GM18498 (cell line): ENCODE measurements around the gene KBTBD12.
"Not testable (repeated sequence)": the region's sequence is repeated elsewhere in the genome, so short reads cannot be mapped to it uniquely, and the experiment has no call there.

Experiments
- ATAC-seq: cut with Tn5 transposase; IDR thresholded peaks from one replicate; pipeline ENCODE4 v1.9.1; 2021; ENCODE audit warnings: mild to moderate bottlenecking, moderate library complexity; ENCODE audit not compliant: unreplicated experiment

Gene KBTBD12, protein sequence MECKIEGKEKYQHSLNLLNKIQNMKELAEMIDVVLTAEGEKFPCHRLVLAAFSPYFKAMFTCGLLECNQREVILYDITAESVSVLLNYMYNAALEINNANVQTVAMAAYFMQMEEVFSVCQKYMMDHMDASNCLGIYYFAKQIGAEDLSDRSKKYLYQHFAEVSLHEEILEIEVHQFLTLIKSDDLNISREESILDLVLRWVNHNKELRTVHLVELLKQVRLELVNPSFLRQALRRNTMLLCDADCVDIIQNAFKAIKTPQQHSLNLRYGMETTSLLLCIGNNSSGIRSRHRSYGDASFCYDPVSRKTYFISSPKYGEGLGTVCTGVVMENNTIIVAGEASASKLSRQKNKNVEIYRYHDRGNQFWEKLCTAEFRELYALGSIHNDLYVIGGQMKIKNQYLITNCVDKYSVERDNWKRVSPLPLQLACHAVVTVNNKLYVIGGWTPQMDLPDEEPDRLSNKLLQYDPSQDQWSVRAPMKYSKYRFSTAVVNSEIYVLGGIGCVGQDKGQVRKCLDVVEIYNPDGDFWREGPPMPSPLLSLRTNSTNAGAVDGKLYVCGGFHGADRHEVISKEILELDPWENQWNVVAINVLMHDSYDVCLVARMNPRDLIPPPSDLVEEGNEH

DNA sequence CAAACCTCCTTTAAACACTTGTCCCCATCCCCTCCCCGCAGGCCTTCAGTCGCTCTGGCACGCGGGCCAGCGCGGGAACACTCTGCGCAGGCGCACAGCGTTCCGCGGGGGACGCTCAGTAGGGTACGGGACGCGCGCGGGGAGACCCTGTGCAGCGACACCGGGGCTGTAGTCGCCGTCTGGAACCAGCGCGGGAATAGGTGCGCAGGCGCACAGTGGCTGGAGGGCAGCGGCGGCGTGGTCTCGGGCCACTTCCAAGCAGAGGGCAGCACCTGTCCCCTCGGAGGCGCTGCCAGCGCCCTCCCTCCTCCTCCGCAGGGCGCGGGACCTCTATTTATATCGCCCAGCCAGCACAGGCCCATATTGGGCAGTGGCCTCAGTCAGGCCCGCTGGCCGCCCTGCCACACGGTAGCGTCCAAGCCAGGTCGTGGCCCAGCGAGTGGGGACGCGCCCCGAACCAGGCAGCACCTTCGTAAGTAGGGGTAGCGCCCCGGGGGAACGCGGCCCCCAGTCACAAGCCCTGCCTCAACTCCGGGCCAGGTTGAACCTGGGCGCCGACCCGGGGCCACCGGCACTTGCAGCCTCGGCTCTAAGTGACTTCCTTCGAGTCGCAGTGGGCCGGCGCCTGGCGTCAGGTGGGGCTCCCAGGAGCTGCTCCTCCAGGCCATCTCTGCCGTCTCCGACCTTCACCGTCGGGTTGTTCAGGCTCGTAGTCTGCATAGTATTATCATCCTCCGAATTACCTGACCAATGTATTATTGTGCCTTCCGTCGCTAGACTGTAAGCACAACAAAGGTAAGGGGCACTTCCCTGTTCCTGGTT, at the start of gene KBTBD12:
KBTBD12 (plus strand) TSS at position 118 of the 822 bp plus-strand sequence. CDS start 7,830 bp downstream, outside the sequence.
- no peak for ATAC-seq

DNA sequence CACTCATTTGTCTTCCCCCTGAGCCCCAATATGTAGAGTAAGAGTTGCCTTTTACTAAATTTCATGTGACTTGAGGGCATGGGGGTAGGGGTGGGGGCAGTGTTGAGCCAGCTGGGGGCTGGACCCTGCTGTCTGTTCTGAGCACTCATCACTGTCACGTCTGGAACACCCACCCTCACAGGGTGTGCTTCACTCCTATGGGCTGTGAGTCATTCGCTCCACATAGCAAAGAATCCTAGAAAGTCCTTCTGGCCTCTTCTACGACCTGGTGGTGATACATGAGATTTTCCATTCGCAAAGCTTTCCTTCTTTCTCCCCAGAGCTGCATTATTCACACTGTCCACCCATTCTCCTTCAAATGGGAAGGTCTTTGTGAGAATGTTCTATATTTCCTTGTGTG, 49.1 kb upstream of the KBTBD12 start:
- no peak for ATAC-seq

DNA sequence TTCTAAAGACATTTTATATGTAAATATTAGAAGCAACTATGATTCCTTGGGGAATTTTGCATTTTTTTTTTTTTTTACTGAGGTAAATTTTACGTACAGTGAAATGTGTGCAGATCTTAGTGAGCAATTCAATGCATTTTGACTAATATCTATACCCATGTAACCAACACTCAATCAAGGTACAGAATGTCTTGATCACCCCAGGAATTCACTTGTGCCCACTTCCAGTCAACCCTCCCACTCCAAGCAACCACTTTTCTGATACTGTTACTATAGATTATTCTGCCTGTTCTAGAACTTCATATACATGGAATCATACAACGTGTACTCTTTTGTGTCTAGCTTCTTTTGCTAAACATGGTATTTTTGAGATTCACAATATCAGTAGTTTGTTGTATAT, 47.6 kb upstream of the KBTBD12 start:
- no peak for ATAC-seq

DNA sequence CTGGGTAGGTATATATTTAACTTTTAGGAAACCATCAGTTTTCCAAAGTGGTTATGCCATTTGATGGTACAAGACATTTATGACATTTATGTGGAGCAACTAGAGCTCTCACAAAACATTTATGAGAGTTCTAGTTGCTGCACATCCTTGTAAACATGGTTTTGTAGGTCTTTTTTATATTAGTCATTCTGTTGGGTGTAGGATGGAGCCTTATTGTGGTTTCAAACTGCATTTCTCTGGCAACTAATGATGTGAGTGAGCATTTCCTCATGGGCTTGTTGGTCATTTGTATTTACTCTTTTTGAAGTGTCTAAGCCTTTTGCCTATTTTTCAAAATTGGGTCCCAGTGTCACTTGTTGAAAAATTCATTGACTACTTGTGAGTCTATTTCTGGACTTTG, 47.0 kb upstream of the KBTBD12 start:
- ATAC-seq: no peak

DNA sequence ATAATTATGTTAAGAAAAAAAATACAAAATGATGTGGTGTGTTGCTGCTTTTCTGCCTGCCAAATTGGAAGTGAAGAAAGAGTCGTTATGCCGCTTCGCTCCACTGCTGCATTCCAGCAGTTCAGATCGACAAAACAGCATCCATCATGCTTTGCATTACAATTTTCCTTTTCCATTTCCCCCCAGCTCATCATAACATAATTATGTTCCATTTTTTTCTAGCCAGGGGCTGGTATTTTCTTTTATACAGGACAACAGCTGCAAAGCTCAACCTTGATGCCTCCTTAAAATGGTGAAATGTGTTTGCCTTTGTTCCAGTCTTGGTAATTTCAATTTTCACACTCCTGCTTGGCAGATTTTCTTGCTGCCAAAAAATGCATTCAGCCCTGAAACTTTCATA, 44.9 kb upstream of the KBTBD12 start:
- ATAC-seq: no peak

DNA sequence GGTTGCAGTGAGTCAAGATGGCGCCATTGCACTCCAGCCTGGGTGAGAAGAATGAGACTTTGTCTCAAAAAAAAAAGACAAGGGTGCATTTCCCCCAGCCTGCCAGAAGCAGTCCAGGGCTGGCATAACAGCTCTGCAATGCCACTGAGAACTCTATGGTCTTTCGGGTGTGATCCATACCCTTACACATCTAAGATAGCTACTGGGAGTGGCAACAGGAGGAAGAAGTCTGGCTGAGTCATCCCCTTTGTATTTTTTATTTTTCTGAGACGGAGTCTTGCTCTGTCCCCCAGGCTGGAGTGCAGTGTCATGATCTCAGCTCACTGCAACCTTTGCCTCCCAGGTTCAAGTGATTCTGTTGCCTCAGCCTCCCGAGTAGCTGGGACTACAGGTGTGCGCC, 40.9 kb upstream of the KBTBD12 start:
- not testable (repeated sequence) for ATAC-seq

DNA sequence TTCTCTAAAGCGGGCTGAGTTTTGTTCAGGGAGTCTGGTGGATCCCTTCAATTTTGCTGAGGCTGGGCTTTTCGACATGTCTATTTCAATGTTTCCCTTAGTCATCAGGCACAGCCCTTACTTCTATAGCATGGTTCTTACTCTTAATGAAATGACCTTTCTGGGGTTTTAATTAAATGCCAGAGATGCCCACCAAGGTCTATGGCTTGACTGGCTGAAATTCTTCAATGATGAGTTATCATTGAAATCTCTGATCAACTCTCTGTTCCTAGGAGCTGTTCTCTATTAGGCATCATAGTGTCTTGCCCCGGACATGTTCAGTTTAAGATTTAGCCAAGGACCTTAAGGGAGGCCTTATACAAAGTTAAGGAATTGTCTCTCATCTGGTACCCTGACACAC, 33.4 kb upstream of the KBTBD12 start:
- ATAC-seq: no peak

DNA sequence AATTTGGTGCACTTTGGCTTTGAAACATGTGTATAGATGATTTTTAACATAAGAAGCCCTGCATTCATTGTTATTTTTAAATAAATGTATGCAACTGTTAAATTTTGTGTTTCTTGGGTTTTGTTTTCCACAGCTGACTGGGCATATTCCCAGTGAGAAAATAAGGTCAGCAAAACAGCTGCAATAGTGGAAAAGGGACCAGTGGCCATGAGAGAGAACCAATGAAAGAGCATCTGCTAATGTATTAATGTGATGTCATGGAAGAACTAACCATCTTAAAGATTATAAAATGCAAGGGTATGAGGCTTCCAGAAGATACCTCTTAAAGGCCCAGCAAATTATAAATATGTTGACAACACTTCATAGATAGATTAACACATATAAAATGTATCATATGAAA, 31.0 kb upstream of the KBTBD12 start:
- ATAC-seq: no peak

DNA sequence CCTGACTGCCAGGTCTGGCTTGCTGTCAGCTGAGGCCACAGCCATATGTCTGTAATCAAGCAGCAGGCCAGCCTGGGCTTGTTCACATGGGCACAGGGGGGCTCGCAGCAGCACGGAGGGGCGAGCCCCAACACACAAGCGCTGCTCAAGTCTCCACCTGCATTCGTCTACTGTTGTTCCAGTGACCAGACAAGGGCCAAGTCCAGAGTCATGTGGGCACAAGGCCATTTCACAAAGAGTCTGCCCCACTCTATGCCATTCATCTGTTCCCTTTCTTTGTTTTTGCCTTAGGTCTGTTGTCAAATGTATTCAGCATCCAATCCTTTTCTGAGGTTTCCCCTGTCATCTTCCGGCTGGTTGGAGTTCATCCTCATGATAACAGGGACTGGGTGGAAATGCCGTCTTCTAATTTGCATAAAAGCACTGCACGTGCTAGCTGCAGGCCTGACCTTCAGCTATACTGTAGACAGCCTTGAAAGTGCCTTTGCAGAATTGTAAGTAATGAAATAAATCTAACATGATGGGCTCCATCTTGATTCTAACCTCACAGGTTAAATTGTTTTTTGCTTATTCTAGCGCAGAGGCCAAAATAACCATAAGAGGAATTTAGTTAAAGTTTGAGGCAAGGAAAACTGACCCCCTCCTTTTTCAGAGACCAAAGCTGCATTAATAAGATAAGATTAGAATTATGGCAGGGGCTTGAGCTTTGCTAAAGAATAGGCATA, 28.6 kb upstream of the KBTBD12 start:
- ATAC-seq: no peak

DNA sequence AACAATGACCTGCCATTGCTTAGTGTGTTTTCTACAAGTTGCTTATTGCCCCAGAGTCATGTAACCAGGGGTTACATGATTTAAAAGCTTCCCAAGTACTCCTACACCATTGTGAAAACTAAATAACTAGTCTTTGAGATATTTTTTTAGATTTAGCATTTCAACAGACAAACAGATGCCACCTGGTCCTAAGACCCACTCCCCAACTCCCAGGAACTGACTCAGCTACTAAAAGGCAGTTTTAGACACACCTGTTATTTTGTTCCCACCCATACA, 28.1 kb upstream of the KBTBD12 start:
- no peak for ATAC-seq

DNA sequence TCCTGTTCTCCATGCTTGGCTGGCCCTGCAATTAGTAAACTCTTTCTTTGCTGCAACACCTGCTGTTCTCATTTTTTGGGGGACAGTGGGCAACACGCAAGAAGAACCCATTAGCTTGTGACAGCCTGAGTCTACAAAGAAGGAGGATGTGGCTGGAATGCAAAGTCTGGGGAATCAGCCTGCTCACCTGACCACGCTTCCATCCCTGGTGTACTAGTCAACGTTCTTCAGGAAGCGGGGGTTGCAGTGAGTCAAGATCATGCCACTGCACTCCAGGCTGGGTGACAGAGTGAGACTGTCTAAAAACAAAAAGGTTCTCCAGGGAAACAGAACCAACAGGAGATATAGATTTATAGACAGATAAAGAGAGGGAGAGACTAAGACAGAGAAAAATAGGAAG, 27.7 kb upstream of the KBTBD12 start:
- no peak for ATAC-seq

DNA sequence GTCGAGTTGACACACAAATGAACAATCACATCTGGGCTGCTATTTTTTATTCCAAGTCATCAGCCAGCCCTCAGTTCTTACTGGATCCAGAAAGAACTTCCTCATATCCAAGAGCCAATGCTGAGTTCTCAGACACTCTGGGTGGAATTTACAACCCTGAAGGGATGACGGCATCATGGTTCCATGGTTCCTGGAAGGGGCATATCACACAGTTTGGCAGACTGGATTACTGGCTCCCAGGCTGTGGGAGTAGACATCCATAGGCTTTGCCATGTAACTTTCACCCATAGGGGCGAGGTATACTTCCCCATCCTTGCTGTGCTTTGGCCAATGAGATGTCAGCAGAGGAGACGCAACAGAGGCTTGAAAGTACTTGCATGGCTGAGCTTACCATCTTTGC, 26.9 kb upstream of the KBTBD12 start:
- no peak for ATAC-seq

DNA sequence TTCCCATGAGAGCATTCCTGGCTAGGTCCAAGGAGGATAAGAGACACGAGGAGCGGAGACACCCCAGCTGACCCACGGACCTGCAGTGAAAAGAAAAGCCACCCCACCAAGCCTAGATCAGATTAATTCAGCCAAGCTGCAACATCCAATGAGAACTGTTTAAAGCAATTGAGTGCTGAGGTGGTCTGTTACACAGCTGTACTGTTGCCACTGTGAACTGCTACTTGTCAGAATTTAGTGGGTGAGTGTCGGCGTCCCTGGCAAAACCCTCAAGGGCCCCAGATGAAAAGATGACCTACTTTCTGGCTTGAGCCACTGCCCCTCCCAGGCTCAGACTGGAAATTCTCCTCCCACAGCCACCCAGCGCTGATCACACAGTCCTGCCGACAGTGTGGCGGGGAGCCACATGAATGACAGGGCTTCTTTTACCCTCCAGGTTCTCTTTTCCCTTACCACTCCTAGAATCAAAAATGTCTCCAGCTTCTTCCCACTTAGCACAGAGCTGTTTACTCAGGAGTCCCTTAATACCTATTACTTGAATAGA, 26.4 kb upstream of the KBTBD12 start:
- ATAC-seq: no peak

DNA sequence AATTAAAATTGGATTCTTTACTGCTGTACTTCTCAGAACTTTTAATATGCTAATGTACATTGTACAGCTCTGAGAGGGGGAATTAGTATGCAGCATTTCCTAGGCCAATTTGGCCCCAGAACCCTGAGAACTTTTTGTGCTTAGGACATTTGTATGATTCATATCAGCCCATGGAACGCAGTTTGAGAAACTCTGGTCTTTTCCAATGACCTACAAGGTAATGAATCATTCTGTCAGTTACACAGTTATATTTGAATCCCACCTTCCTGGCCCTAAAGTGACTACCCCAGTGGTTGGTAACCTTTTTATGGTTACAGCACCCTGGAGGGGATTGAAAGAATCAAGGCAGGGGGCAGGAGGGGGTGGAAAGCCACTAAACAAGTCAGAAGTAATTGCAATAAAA, 25.6 kb upstream of the KBTBD12 start:
- no peak for ATAC-seq

DNA sequence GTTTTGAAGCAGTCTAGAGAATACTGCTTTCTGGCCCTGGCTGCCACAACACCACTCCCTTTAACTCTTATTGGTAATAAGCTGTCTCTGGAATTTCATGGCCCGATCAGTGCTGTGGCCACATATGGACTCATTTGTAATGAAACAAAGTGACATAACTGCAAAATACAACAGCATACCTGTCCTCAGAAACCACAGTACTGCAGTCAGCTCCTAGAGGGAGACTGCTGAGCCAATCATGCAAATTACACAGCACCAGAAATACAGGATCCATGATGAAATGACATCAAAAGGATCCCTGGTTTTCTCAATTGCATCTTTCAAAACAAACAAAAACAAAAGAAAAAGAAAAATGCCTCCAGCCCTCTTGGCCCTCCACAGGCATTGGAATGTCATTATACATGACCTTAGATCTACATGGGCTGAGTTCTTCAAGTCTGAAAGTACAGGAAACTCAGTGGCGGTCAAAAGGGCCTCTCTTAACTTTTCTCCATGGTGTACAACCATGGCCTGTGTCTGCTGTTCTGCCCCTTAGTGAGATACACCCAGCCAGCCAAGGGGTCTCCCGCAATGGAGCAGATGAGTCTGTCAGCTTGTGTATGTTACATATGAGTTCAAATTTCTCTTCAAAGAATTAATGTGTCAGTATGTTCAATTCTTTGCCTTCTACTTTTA, 24.9 kb upstream of the KBTBD12 start:
- ATAC-seq: no peak

DNA sequence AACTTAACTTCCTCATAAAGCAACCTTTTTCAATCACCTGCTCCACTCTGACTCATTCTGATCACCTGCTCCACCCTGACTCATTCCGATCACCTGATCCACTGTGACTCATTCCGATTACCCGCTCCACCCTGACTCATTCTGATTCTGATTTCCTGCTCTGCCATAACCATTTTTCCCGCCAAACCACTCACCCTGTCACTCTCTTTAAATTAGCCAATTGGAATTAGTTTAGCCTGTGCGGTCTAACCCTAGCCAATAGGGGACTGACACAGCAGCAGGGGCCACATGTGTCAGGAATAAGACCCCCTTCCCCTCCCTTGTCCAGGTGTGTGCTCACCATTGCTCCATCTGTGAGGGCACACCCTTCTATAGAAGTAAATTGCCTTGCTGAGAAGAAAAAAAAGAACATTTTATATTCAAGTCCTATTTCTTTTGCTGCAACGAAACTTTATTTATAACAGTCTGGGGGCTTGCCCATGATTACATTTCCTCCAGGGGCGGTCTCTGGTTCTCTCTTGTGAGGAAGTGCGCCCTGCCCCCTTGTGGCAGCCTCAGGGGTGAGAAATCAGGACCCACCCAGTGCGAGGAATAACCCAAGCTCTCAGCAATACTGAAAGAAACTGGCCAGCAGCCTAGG, 24.3 kb upstream of the KBTBD12 start:
- not testable (repeated sequence) for ATAC-seq

DNA sequence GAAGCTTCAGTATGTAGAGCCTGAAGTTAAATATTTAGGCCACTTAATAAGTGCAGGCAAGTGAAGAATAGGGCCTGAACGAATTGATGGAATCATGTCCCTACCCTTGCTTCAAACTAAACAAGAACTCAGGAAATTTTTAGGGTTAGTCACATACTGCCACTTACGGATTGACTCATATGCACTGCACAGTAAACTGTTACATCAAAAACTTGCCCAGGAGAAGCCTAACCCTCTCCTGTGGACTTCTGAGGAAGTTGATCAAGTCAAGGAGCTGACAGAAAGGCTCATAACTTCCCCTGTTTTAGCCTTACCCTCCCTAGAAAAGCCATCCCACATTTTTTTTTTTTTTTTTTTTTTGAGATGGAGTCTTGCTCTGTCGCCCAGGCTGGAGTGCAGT, 20.6 kb upstream of the KBTBD12 start:
- no peak for ATAC-seq

DNA sequence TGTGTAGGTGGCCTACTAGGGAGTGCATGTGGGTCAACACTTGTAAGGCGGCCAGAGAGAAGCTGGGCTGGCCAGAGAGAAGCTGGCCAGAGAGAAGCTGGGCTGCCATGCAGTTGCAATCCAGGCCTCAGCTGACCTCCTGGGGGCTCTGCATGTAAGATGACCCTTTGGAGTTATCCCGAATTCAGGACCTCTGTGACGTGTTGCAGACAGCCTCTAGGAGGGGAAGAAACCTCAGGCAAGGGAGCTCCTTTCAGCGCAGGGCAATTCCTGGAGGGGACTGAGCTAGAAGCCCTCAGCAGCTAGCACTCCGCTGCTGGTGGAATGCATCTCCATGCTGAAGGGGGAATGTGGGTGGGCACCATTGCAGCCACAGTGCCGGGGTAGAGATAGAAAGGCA, 15.8 kb upstream of the KBTBD12 start:
- no peak for ATAC-seq

DNA sequence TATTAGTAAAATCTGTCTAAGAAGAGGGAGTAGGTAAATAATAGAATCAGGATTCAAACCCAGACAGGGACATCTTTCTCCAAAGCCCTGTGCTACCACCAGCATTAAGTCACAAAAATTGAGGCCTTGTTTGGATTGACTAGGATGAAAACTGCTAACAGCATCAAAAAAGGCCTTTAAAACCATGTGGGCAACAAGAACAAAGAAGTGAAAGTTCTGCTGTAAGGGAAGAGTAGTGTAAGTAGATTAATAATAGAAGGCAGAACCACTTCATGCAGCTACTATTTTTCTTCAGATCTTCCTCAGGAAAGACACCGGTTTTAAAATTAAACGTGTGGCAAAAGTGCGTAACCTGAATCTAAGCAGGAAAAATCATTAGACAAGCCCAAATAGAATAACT, 15.3 kb upstream of the KBTBD12 start:
- ATAC-seq: no peak

DNA sequence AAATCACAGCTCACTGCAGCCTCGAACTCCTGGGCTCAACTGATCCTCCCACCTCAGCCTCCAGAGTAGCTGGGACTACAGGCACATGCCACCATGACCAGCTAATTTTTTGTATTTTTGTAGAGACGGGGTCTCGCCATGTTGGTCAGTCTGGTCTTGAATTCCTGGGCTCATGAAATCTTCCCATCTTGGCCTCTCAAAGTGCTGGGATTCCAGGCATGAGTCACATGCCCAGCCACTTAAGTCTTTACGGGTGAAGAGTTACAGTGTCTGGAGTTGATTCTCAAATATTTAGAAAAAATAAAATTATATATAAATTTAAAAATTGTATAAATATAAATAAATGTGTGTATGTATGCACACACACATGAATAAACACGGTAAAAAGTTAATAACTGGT, 14.5 kb upstream of the KBTBD12 start:
- ATAC-seq: no peak
